ENCODE results near the gene HIPK2.

The HIPK2 gene

DNA sequence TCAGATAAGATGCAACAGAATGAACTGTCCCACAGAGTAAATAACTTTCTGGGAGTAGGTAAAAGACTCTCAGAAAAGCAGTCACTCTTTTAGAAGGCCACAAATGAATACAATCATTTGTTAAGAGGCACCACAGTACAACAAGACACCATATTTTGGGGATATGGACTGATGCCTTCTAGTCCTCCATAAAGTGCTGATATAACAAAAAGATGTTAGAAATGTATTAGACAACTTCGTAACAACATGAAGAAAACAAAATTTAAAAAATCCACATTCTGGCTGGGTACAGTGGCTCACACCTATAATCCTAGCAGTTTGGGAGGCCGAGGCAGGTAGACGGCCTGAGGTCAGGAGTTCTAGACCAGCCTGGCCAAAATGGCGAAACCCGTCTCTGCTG is 111.3 kb downstream of the HIPK2 start:
- DNase-seq = no peak

DNA sequence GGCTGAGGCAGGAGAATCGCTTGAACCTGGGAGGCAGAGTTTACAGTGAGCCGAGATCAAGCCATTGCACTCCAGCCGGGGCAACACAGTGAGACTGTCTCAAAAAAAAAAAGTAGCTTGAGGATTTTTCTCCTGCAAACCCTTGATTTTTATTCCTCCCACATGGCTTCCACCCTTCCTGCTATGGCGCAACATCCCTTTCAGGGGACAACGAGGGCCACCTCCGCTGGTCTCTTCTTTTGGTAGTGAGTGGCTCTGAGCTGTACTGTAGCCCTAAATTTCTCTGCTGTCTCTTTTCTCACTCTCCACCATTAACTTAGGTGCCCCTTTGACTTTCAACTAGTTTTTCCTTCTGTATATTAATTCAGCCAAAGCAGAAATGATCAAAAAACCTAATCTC is 113.4 kb downstream of the HIPK2 start:
- no peak for DNase-seq

DNA sequence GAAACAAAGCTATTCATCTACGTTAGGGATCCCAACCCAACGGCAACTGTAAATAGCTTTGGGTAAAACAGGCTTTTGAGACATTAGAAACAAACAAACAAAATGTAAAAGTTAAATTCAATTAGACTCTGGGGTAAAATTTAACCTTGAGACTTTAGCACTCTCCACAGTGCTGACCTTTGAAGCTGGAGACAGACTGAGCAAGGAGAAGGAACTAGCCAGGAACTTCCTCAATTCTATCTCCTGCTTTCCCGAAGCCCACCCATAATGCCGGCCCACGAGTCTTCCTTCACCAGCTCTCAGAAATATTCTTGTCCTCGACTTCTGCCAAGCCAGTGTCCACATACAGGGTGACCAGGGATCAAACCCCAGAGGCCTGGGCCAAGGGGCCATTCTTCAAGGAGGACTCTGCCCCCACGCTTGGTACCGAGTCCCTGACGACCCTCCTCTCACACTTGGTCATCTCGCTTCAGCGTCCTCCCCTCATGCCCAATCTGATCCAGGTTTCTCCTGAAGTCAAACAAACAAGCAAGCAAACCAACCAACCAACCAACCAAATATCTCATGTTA is 114.1 kb downstream of the HIPK2 start:
- DNase-seq = no peak

- no peak for DNase-seq
These were observed 115.9 kb downstream of the HIPK2 start for GRCh38 chr7:139661903-139662302.

GRCh38 chr7:139661043-139661440 is 116.8 kb downstream of the HIPK2 start:
- DNase-seq = no peak

GRCh38 chr7:139660317-139661042 is 117.3 kb downstream of the HIPK2 start:
- DNase-seq = no peak

GRCh38 chr7:139659922-139660316 is 117.9 kb downstream of the HIPK2 start:
- no peak for DNase-seq

- no peak for DNase-seq
These were observed 118.7 kb downstream of the HIPK2 start for GRCh38 chr7:139658908-139659675.

- DNase-seq = no peak
These were observed 119.5 kb downstream of the HIPK2 start for GRCh38 chr7:139658296-139658695.

- no peak for DNase-seq
These were observed 120.1 kb downstream of the HIPK2 start for GRCh38 chr7:139657725-139658124.

DNA sequence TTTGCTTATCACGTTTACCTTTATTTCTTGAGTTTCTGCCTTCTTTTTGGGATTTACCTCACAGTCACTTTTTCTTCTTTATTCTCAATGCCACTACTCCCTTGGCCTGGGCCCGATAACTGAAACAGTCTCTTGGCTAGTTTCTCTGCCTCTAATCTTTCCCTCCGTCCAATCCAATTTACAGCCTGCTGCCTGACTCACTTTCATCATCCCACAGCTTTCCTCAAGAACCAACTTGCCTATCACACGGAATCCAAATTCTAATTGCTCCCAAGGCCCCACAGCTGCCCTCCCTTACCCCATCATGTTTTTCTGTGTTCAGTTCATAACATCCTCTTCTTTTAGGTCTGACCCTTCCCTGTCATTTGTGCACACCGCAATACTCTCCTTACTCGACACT is 121.4 kb downstream of the HIPK2 start:
- DNase-seq = no peak

GRCh38 chr7:139655305-139655704 is 122.5 kb downstream of the HIPK2 start:
- no peak for DNase-seq

DNA sequence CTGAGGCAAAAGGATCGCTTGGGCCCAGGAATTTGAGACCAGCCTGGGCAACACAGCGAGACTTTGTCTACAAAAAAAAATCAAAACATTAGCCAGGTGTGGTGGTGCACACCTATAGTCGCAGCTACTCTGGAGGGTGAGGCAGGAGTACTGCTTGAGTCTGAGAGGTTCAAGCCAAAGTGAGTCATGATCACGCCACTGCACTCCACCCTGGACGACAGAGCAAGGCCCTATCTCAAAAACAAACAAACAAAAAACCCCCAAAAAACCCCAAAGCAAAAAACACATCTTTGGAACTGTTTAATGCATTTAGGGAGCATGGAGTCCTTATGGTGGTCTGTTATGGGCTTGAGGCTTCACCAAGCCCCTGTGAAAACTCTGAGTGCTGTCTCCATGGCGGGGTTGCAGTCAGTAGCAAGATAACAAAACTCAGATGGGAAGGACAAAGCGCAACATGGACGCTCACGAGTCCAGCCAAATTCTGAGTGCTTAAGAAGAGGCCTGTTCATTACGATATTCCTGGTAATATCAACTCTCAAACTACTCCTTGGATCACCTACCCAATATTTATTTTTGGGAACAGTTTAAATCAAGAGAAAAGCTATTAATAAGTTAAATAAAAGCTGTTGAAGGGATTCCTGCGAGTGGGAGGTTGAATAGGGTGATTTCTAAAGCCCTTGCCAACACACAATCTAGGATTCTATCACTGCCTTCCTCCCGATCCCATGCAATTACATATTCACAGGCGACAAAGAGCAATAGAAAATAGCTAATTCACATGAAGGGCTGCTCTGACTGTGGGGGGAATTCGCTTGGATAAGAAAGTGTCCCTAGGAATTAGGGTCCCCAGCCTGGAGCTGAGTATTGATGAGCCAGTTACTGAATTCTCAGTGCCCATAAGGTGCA is 123.3 kb downstream of the HIPK2 start:
- DNase-seq = no peak

GRCh38 chr7:139651914-139652313 is 125.9 kb downstream of the HIPK2 start:
- DNase-seq = no peak

DNA sequence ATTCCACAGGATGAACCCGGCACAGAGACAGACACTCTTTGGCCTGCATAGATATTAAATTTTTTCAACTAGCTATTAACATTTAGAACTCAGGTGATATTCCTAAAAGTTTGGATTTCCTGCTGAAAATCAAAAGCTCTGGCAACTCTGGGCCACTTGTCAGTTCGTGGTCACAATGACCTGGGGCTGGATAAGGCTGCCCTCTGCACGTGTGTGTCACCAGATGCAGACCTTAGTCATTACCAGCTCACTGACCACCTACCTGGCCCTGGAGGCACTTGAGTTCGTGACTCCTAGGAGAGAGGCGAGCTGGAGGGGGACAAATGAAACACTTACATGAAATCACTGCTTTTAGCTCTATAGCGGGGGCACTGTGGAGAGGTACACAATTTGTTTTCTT is 126.5 kb downstream of the HIPK2 start:
- no peak for DNase-seq

- DNase-seq = no peak
These were observed 127.2 kb downstream of the HIPK2 start for GRCh38 chr7:139650429-139651100.

DNA sequence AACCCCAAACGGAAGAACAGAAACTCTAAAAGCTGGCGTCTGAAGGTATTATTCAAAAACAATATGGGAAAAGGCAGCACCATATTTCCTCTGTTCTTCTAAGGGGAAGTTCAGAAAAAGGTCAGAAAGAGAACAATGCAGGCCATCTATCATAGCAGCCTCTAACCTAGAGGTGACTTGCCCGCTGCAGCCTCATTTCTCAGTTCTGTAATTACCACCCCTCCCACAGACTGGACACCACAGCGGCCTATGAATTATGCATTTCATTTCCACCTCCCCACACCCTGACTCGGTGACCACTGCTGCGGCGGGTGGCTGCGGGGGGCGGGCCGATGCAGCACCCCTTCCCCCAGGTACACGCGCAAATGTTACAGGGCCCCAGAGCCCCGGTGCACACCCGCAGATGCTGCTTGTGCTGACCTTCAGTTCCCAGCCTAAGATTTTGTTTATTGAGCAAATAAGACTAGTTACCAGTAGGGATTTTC is 128.8 kb downstream of the HIPK2 start:
- DNase-seq = no peak

DNA sequence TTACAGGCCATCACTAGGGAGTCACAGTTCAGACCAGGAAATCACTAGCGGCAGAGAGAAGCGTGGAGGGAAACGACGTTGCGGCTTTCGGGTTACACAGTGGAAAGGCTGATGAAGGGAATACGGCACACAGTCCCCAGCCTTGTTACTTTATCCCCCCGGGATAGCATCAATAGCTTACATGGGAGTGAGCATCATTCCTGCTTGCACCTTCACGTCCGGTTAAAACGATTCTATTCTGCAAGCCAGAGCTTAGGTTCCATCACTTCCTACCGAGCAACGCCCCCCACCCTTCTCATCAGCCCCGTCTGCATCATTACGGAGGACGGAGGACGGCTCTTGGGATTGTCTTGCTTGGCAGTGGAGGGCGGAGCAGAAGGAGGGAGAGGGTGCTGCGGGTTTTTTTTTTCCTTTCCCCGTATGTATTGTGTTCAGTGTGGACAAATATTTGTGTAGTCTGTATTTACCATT is 129.4 kb downstream of the HIPK2 start:
- DNase-seq = no peak

GRCh38 chr7:139647814-139648390 is 129.9 kb downstream of the HIPK2 start:
- no peak for DNase-seq

- DNase-seq = no peak
These were observed 130.7 kb downstream of the HIPK2 start for GRCh38 chr7:139647085-139647484.

- no peak for DNase-seq
These were observed 131.2 kb downstream of the HIPK2 start for GRCh38 chr7:139646566-139646965.
